ENCODE results near the gene SH3RF3. TPM values are rescaled to one million over a fixed set of nuclear protein-coding genes. Genes with fewer than 3 reads are reported as not detected.

The SH3RF3 gene
- polyA plus RNA-seq, 1 donor (not counting 4 experiments of a cell fraction or from before 2014, with no cell fraction given), result 0.08 TPM

- H3K4me3 ChIP-seq (ENCODE audit: control insufficient read depth in 2 of 3, extremely low read depth in 1 of 3, insufficient read depth in 2 of 3, low read depth in 1 of 3, low read length in 3 of 3), result no peak overlapping the region
- DNase-seq (ENCODE audit: low read depth, low spot score) (no peak), FAIRE-seq (no peak)
- no peaks in the 10 kb centered on the region for H3K9me3 ChIP-seq (ENCODE audit: control insufficient read depth, low read depth, low read length)
- peaks cover 19% of the 10 kb centered on the region for H3K27me3 ChIP-seq (ENCODE audit: control insufficient read depth, extremely low read depth, insufficient read depth, low read length)
- H3K36me3 ChIP-seq (ENCODE audit: control insufficient read depth in 2 of 2, extremely low read depth in 1 of 2, insufficient read depth in 2 of 2, low read length in 2 of 2), result no peaks in the 10 kb centered on the region
- H3K79me2 ChIP-seq (ENCODE audit: control insufficient read depth, insufficient read depth, low read length), result no peaks in the 10 kb centered on the region
- dilution Hi-C loops (cut with MboI; ENCODE audit: extremely low pct_ligation_motif_present, low sequenced_read_pairs), result no loop called here
- H3K4me2 ChIP-seq (ENCODE audit: control insufficient read depth, extremely low read depth, insufficient read depth, low read depth, low read length), result no peak overlapping the region
- H3K9ac ChIP-seq (ENCODE audit: control insufficient read depth, extremely low read depth, insufficient read depth, low read length), result no peak overlapping the region
- no peak overlapping the region for H3K27ac ChIP-seq (ENCODE audit: control insufficient read depth, insufficient read depth, low read length)
- H2AFZ ChIP-seq (ENCODE audit: control insufficient read depth, low read length), result no peak overlapping the region
- no peak for TF ChIP-seq EZH2 (IDR thresholded peaks at IDR 0.05; ENCODE audit: low read length)
- TF ChIP-seq CTCF (optimal IDR thresholded peaks at IDR 0.05 in 1 of 3, IDR thresholded peaks at IDR 0.05 in 1 of 3, conservative IDR thresholded peaks at IDR 0.05 in 1 of 3; ENCODE audit: extremely low read depth in 1 of 3, insufficient read depth in 2 of 3, low read length in 3 of 3), result no peak
- no peaks in the 10 kb centered on the region for H4K20me1 ChIP-seq (ENCODE audit: control insufficient read depth, extremely low read depth, insufficient read depth, low read length)
- H3K9me1 ChIP-seq (ENCODE audit: control insufficient read depth, extremely low read depth, insufficient read depth, low read length), result no peaks in the 10 kb centered on the region
- H3K4me1 ChIP-seq (ENCODE audit: control insufficient read depth, extremely low read depth, insufficient read depth, low read length), result peaks cover 19% of the 10 kb centered on the region
Measured at GRCh38 chr2:109244750-109245382, 115.9 kb downstream of the SH3RF3 start.

- H3K4me2 ChIP-seq (ENCODE audit: control insufficient read depth, extremely low read depth, insufficient read depth, low read depth, low read length), result no peak overlapping the region
- H3K27ac ChIP-seq (ENCODE audit: control insufficient read depth, insufficient read depth, low read length), result no peak overlapping the region
- no peak overlapping the region for H3K9ac ChIP-seq (ENCODE audit: control insufficient read depth, extremely low read depth, insufficient read depth, low read length)
- no peaks in the 10 kb centered on the region for H3K36me3 ChIP-seq (ENCODE audit: control insufficient read depth in 2 of 2, extremely low read depth in 1 of 2, insufficient read depth in 2 of 2, low read length in 2 of 2)
- H3K27me3 ChIP-seq (ENCODE audit: control insufficient read depth, extremely low read depth, insufficient read depth, low read length), result peaks cover 16% of the 10 kb centered on the region
- DNase-seq (ENCODE audit: low read depth, low spot score), result no peak
- H3K9me3 ChIP-seq (ENCODE audit: control insufficient read depth, low read depth, low read length), result no peaks in the 10 kb centered on the region
- no peak overlapping the region for H3K4me3 ChIP-seq (ENCODE audit: control insufficient read depth in 2 of 3, extremely low read depth in 1 of 3, insufficient read depth in 2 of 3, low read depth in 1 of 3, low read length in 3 of 3)
- dilution Hi-C loops (cut with MboI; ENCODE audit: extremely low pct_ligation_motif_present, low sequenced_read_pairs), result no loop called here
- TF ChIP-seq EZH2 (IDR thresholded peaks at IDR 0.05; ENCODE audit: low read length), result no peak
- TF ChIP-seq CTCF (optimal IDR thresholded peaks at IDR 0.05 in 1 of 3, IDR thresholded peaks at IDR 0.05 in 1 of 3, conservative IDR thresholded peaks at IDR 0.05 in 1 of 3; ENCODE audit: extremely low read depth in 1 of 3, insufficient read depth in 2 of 3, low read length in 3 of 3), result no peak
- H3K4me1 ChIP-seq (ENCODE audit: control insufficient read depth, extremely low read depth, insufficient read depth, low read length), result peaks cover 19% of the 10 kb centered on the region
- no peak overlapping the region for H2AFZ ChIP-seq (ENCODE audit: control insufficient read depth, low read length)
- no peaks in the 10 kb centered on the region for H3K79me2 ChIP-seq (ENCODE audit: control insufficient read depth, insufficient read depth, low read length)
- no peaks in the 10 kb centered on the region for H4K20me1 ChIP-seq (ENCODE audit: control insufficient read depth, extremely low read depth, insufficient read depth, low read length)
- H3K9me1 ChIP-seq (ENCODE audit: control insufficient read depth, extremely low read depth, insufficient read depth, low read length), result no peaks in the 10 kb centered on the region
- no peak for FAIRE-seq
Measured at GRCh38 chr2:109246176-109246575, 117.2 kb downstream of the SH3RF3 start.

Measured in keratinocyte (primary cell).